HUES64 (cell line): Measurements from ENCODE around the gene NPLOC4.

Experiments
- H3K27ac ChIP-seq: 2 replicates; pipeline ENCODE4 v1.7.0; 2013; ENCODE audit warnings: low read depth, low read length, inconsistent platforms
- H3K27me3 ChIP-seq: 2 replicates; pipeline ENCODE4 v1.6.1; 2013; ENCODE audit warnings: mild to moderate bottlenecking, low read length; ENCODE audit not compliant: insufficient read depth
- H3K36me3 ChIP-seq: 2 replicates; pipeline ENCODE4 v1.6.1; 2013; ENCODE audit warnings: mild to moderate bottlenecking, low read length; ENCODE audit not compliant: insufficient read depth
- H3K4me1 ChIP-seq: 2 replicates; pipeline ENCODE4 v1.6.1; 2013; ENCODE audit warnings: mild to moderate bottlenecking, low read length, moderate library complexity; ENCODE audit not compliant: insufficient read depth
- H3K4me3 ChIP-seq: 2 replicates; pipeline ENCODE4 v1.5.1; 2013; ENCODE audit warnings: mild to moderate bottlenecking, low read length, moderate library complexity
- H3K9ac ChIP-seq: 2 replicates; pipeline ENCODE4 v1.6.1; 2013; ENCODE audit warnings: mild to moderate bottlenecking, low read depth, low read length
- H3K9me3 ChIP-seq: 2 replicates; pipeline ENCODE4 v1.6.1; 2013; ENCODE audit warnings: low read depth, low read length; ENCODE audit not compliant: insufficient read depth
- WGBS: fragments of 150-250, 120-280 bp; methylation state at CpG from one replicate; pipeline ENCODE4 v1.1.7; 2013; ENCODE audit warnings: missing lambda C conversion rate; 5-methylcytosine and 5-hydroxymethylcytosine counted together

Gene NPLOC4

DNA sequence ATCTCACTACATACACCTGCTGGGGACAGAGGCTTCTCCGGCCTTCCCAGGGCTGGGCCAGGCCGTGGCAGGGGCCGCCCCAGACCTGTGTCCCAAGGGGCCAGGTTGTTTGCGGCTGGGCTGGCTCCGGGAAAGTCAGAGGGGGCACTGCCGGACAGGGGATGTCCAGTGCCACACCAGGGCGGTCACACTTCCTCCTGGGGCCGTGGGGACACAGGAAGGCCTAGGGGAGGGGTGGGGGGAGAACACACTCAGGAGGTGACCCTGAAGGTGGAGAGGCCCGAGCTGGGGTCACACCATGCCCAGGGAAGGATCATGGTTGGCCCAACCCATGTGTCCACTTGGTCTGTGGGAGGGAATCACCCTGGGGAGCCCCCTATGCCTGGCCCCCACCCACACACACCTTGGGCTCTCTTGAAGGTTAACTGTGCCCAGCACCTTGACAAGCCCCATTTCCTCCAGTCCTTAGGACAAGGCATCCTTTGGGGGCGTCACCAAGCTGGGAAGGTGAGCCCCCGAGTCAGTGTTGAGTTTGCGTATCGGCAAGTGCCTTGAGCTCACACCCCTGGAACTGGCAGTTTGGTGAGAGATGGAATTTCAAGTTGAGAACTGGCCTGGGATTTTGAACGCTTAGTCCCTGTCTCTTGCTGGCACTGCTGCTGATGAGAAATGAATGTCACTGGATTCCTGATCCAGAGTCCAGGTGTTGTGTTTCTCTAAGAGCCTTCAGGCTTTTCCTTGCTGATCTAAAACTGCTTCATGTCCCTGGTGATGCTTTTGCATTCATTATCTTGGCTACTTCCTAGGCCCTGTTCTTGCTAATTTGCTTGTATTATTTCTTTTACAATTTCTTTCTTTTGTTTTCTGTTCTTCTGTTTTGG, 116.7 kb downstream of the NPLOC4 start:
- Histone ChIP-seq H3K9me3 (no peaks in the 10 kb centered on the region), H3K9ac (no peak overlapping the region; the same call in 1 of the 2 replicates), H3K36me3 (0 out of 2 replicates have a peak, but pooled peaks cover 3% of the 10 kb centered on the region), H3K4me3 (peak overlapping the region; percentile 58), H3K27me3 (peaks cover 42% of the 10 kb centered on the region), H3K4me1 (peaks cover 28% of the 10 kb centered on the region; the same call in 1 of the 2 replicates), H3K27ac (no peak overlapping the region)
- WGBS: 73% methylated on average over 14 of the region's 14 CpGs

GRCh38 chr17:81519284-81520020, 117.5 kb downstream of the NPLOC4 start:
- peaks cover 42% of the 10 kb centered on the region for H3K27me3 ChIP-seq
- 2% methylated on average over 59 of the region's 61 CpGs for WGBS
- 0 out of 2 replicates have a peak, but pooled peaks cover 3% of the 10 kb centered on the region for H3K36me3 ChIP-seq
- H3K9me3 ChIP-seq: no peaks in the 10 kb centered on the region
- H3K27ac ChIP-seq: no peak overlapping the region
- H3K4me3 ChIP-seq: peak overlapping the region; percentile 58
- H3K4me1 ChIP-seq: peaks cover 28% of the 10 kb centered on the region; the same call in 1 of the 2 replicates
- peak overlapping the region; percentile 73 for H3K9ac ChIP-seq

- peaks cover 28% of the 10 kb centered on the region; the same call in 1 of the 2 replicates for H3K4me1 ChIP-seq
- H3K4me3 ChIP-seq: peak overlapping the region; percentile 58
- no peak overlapping the region; the same call in 1 of the 2 replicates for H3K27ac ChIP-seq
Observed at GRCh38 chr17:81518785-81519283, 118.1 kb downstream of the NPLOC4 start.

DNA sequence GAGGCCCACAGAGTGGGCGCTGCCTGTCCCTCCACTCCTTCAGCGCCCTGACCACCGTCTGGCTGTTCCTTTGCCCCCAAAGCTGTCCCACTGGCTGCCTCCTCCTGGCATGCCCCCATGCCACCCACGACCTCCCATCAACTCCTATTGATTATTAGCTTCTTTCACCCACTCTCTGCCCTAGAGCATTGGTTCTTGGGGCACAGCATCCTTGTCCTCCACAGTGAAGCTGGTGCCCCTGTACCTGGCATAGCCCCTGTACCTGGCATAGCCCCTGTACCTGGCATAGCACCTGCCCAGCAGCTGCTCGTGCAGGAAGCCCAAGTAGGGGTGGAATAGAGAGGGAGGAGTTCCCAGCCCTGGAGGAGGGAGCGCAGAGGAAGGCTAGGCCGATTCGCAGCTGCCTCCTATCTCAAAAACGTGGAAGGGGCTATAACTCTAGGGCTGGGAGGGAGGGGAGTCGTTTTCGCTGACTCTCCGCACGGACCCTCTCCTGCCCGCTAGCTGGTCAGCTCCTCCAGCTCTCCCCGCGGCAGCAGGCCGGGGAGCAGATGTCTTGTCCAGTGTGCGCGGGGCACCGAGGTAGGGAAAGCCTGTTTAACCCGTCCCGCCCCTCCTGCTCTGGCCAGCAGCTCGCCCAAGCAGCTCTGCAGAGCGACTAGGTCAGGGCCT, 118.7 kb downstream of the NPLOC4 start:
- Histone ChIP-seq H3K27me3 (peaks cover 42% of the 10 kb centered on the region), H3K4me1 (peaks cover 25% of the 10 kb centered on the region; the same call in 1 of the 2 replicates), H3K36me3 (0 out of 2 replicates have a peak, but pooled peaks cover 3% of the 10 kb centered on the region), H3K9me3 (no peaks in the 10 kb centered on the region), H3K4me3 (peak overlapping the region; percentile 58), H3K9ac (peak overlapping the region; percentile 73; the same call in 1 of the 2 replicates), H3K27ac (no peak overlapping the region; the same call in 1 of the 2 replicates)
- 11% methylated on average over 24 of the region's 24 CpGs for WGBS

More at GRCh38 chr17:81518785-81519283, 118.1 kb downstream of the NPLOC4 start:
- Histone ChIP-seq H3K9ac (peak overlapping the region; percentile 73), H3K27me3 (peaks cover 42% of the 10 kb centered on the region), H3K9me3 (no peaks in the 10 kb centered on the region), H3K36me3 (0 out of 2 replicates have a peak, but pooled peaks cover 3% of the 10 kb centered on the region)
- 1% methylated on average over 47 of the region's 47 CpGs for WGBS

DNA sequence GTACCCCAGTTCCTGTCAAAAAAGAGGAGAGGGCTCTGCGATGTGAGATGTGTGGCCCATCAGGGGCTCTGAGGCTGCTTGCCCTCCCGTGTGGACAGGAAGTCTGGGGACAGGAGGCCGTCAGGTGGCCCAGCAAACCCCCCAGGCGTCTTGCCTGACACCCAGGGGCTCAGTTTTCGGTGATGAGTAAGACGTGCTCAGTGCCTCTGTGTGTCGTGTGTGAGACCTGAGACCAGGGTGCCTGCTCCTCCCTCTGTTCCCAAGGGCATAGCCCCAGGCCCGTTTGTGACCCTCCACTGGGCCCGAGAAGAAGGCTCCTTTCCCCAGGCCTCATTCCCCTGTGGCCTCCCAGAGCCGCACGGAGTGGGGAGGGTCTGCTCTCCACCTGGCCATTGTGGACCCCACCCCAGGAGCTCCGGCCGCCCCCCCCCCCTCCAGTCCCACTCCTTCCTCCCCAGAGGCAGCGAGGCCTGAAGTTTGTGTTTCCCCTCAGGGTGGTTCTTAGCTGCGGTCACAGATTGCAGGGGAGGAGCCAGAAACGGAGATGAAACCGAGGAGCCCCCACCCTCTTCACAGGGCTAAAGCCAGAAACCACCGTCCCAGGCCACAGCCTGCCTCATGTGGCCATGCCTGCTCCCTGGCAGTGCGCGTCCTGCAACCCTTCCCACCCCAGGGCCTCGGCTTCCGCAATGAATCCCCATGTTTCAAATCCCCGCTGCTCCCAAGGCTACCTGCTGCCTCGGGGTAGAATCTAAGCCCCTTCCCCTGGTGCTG, 119.4 kb downstream of the NPLOC4 start:
- H3K4me3 ChIP-seq: peak overlapping the region; percentile 15; the same call in 1 of the 2 replicates
- 0 out of 2 replicates have a peak, but pooled peaks cover 3% of the 10 kb centered on the region for H3K36me3 ChIP-seq
- H3K9me3 ChIP-seq: no peaks in the 10 kb centered on the region
- peaks cover 41% of the 10 kb centered on the region for H3K27me3 ChIP-seq
- peaks cover 25% of the 10 kb centered on the region; the same call in 1 of the 2 replicates for H3K4me1 ChIP-seq
- 32% methylated on average over 22 of the region's 24 CpGs for WGBS
- no peak overlapping the region for H3K27ac ChIP-seq
- H3K9ac ChIP-seq: no peak overlapping the region

DNA sequence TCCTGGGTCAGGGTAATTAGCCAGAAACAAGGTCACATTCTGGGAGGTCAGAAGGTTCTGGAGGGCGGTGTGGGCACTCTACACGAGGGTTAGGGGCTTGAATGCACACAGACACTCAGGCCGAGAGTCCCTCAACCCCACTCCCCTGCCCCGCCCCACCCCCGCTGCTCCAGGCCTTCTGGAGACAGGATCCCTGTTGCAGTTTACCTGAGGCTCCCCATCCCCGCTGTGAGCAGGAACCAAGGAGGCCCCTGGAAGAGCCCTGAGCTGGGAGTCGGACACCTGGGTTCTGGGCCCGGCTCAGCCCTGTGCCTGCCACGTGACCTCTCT, 119.9 kb downstream of the NPLOC4 start:
- Histone ChIP-seq H3K27me3 (peaks cover 36% of the 10 kb centered on the region), H3K36me3 (peaks cover 6% of the 10 kb centered on the region), H3K9me3 (no peaks in the 10 kb centered on the region), H3K4me1 (peaks cover 25% of the 10 kb centered on the region; the same call in 1 of the 2 replicates), H3K4me3 (no peak overlapping the region), H3K27ac (no peak overlapping the region), H3K9ac (no peak overlapping the region)
- WGBS: 83% methylated on average over 9 of the region's 9 CpGs

DNA sequence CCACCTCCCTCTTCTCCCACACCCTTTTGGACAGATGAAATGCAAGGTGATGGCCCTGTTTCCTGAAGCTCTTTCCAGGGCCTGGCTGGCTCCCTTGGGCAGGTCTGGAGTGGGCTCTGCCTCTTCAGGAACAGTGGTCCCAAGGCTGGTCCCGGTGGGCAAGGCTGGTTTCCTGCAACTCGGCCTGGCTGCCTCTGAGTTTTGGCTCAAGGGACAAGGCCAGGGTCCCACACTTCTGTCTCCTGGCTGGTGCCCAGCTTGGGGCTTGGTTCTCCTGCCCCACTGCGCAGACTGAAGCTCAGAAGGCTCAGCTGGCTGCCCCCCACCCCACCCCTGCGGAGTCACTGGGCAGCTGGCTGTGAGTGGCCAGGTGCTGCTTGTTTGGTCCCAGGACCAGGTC, 120.5 kb downstream of the NPLOC4 start:
- Histone ChIP-seq H3K36me3 (peaks cover 11% of the 10 kb centered on the region), H3K9ac (no peak overlapping the region; the same call in 1 of the 2 replicates), H3K4me1 (peaks cover 25% of the 10 kb centered on the region; the same call in 1 of the 2 replicates), H3K9me3 (no peaks in the 10 kb centered on the region), H3K4me3 (peak overlapping the region; percentile 98), H3K27ac (no peak overlapping the region), H3K27me3 (peaks cover 32% of the 10 kb centered on the region)
- WGBS: 88% methylated on average over 4 of the region's 4 CpGs

DNA sequence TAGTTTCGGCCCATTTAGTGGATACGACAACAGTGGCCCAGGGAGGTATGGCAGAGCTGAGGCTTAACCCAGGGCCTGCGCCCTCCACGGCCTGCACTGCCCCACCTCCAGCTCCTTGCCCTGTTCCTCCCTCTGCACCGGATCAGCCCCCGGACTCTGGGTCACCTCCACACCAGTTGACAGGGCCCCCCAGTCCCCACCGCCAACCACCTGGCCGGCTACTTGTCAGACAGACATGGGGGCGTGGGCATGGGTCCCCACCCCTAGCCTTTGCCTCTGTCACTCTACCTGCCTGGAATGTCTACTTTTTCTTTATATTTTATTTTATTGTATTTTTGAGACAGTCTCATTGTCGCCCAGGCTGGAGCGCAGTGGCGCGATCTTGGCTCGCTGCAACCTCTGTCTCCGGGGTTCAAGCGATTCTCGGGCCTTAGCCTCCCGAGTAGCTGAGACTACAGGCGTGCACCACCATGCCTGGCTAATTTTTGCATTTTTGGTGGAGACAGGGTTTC, 121.3 kb downstream of the NPLOC4 start:
- 59% methylated on average over 19 of the region's 19 CpGs for WGBS
- peak overlapping the region; percentile 87 for H3K9ac ChIP-seq
- H3K9me3 ChIP-seq: no peaks in the 10 kb centered on the region
- peaks cover 27% of the 10 kb centered on the region for H3K27me3 ChIP-seq
- H3K27ac ChIP-seq: peak overlapping the region; percentile 99
- H3K4me1 ChIP-seq: peaks cover 25% of the 10 kb centered on the region; the same call in 1 of the 2 replicates
- peak overlapping the region; percentile 98 for H3K4me3 ChIP-seq
- H3K36me3 ChIP-seq: peaks cover 20% of the 10 kb centered on the region

GRCh38 chr17:81514739-81515529, 122.0 kb downstream of the NPLOC4 start:
- no peaks in the 10 kb centered on the region for H3K9me3 ChIP-seq
- H3K36me3 ChIP-seq: peaks cover 27% of the 10 kb centered on the region
- H3K27ac ChIP-seq: peak overlapping the region; percentile 99
- peaks cover 20% of the 10 kb centered on the region for H3K27me3 ChIP-seq
- peaks cover 19% of the 10 kb centered on the region; the same call in 1 of the 2 replicates for H3K4me1 ChIP-seq
- peak overlapping the region; percentile 98 for H3K4me3 ChIP-seq
- peak overlapping the region; percentile 96 for H3K9ac ChIP-seq
- WGBS: under 1% methylated on average over 82 of the region's 82 CpGs
